ENCODE measurements around the gene PHF23. TPM values are rescaled to one million over a fixed set of nuclear protein-coding genes. Genes with fewer than 3 reads are reported as not detected.

PHF23 gene
- total and polyA plus RNA-seq, 2 of the 4 experiments (the other 2 are of a cell fraction), result 44.8 to 58.5 TPM

DNA sequence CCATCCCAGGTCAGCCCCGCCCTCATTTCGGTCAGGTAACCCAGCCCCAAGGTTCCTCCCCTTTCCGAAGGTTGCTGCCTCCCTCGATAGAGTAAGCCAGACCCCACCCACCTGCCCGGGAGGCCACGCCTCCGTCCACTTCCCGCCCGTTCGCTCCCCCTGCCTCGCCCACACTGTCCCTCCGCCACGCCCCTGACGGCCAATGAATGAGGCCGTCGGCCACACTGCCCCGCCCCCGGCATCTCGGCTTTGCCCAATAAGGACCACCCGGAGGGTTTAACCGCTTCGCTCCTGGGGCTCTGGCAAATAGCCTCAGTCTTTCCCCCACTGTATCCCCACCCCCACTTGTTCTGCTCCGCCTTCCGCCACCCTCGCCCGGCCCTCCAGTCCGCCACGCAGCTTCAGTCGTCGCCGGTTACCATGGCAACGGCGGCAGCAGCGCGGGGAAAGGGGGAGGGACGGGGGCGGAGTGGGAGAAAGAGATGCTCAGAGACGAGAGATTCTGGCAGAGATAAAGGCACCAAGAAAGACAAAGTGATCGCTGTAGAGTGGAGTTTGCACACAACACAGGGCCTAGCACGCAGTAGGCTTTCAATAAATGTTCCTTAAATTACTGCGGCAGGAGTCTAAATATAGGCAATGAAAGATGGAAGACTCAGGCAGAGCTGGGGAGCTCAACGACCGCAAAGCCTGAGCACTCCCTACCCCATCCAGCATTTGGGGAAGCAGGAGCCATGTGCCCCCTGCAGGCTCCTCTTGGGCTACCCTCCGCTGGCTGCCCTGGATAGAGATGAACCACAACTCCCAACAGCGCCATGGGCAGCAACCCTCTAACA lies 24.7 kb downstream of the PHF23 start:
- BruUV-seq (replicated peaks), result no TSS peak
- Histone ChIP-seq H3K27me3 (ENCODE audit: control insufficient read depth, insufficient read depth, low read length) (no peaks in the 10 kb centered on the region), H2BK120ac (ENCODE audit: low read depth, low read length) (no peak overlapping the region; the same call in 1 of the 2 replicates), H3K4ac (ENCODE audit: low read depth, low read length) (peak overlapping the region; percentile 40), H3K23ac (ENCODE audit: low read depth, low read length) (peak overlapping the region; percentile 8; the same call in 1 of the 2 replicates), H2AFZ (replicated peaks; ENCODE audit: low read length, poor library complexity) (peak overlapping the region; percentile 73), H3K9me1 (ENCODE audit: insufficient read depth, low read length) (peaks cover 20% of the 10 kb centered on the region), H4K91ac (ENCODE audit: insufficient read depth, low read depth, low read length) (no peak overlapping the region), H3K56ac (ENCODE audit: extremely low read depth, insufficient read depth, low read length) (no peak overlapping the region), H3K4me3 (ENCODE audit: insufficient read depth, low read depth, low read length) (peak overlapping the region; percentile 40), H3K27ac (ENCODE audit: insufficient read depth, low read length) (peak overlapping the region; percentile 6; the same call in 1 of the 2 replicates), H2BK15ac (ENCODE audit: low read depth, low read length) (no peak overlapping the region), H3K36me3 (ENCODE audit: control insufficient read depth, insufficient read depth, low read length) (no peaks in the 10 kb centered on the region), H2BK5ac (ENCODE audit: low read depth, low read length, poor library complexity, severe bottlenecking) (no peak overlapping the region), H4K20me1 (ENCODE audit: insufficient read depth, low read length) (peaks cover 62% of the 10 kb centered on the region), H3K14ac (replicated peaks; ENCODE audit: low read depth, low read length) (no peak overlapping the region), H3K79me1 (ENCODE audit: low read depth in 1 of 2, low read length in 2 of 2) (peaks cover 4 to 79% of the 10 kb centered on the region in 2 experiments; a peak in 3 of 4 replicates), H3K9ac (ENCODE audit: low read depth, low read length) (peak overlapping the region; percentile 1; the same call in 1 of the 2 replicates), H2AK9ac (replicated peaks; ENCODE audit: low read depth, low read length, poor library complexity) (peak overlapping the region; percentile 92), H3K4me1 (ENCODE audit: control insufficient read depth, insufficient read depth, low read length) (peaks cover 20% of the 10 kb centered on the region), H3K4me2 (ENCODE audit: low read depth, low read length) (peak overlapping the region; percentile 88), H3K18ac (ENCODE audit: low read depth, low read length) (no peak overlapping the region), H4K8ac (ENCODE audit: low read depth in 2 of 2, low read length in 2 of 2) (no peak overlapping the region; a peak in 1 of 4 replicates), H3K9me3 (ENCODE audit: control insufficient read depth, insufficient read depth, low read length) (no peaks in the 10 kb centered on the region), H2BK20ac (ENCODE audit: low read depth, low read length) (no peak overlapping the region), H4K5ac (ENCODE audit: low read depth, low read length) (no peak overlapping the region), H2AK5ac (ENCODE audit: low read depth, low read length) (peak overlapping the region; percentile 69; the same call in 1 of the 2 replicates)
- in situ Hi-C loops (cut with MboI; ENCODE audit: low sequenced_read_pairs), result no loop called here
- WGBS, 2 experiments (ENCODE audit: extremely low coverage in 2 of 2, insufficient read length in 1 of 2), result 0% methylated on average over 10 of the region's 45 CpGs; no CpG with 5 or more reads in 1 of the 2 experiments
- intact Hi-C loops (cut with micrococcal nuclease), result no loop called here
- ATAC-seq (ENCODE audit: low read depth) (peak; percentile 82), DNase-seq (peak; percentile 95)
- ChIA-PET CTCF (interaction anchor here (0.8 to 1.1 kb wide), 2 partner anchors 169 to 304 kb away, joined by 3 to 6 read pairs; no protein-coding TSS in a partner anchor), POLR2A (ENCODE audit: unreplicated experiment) (interaction anchor here (1.1 kb wide), 1 partner anchor 10 kb away, joined by 3 read pairs; no protein-coding TSS in a partner anchor)
- dilution Hi-C loops (cut with HindIII; ENCODE audit: low sequenced_read_pairs, unreplicated experiment), result no loop called here
- TF ChIP-seq FOS (IDR thresholded peaks at IDR 0.05; ENCODE audit: low read depth, low read length) (no peak), NFE2L2 (IDR thresholded peaks at IDR 0.05; ENCODE audit: low read depth, low read length) (no peak), MAZ (IDR thresholded peaks at IDR 0.05; ENCODE audit: borderline replicate concordance, low read depth, low read length) (peak; percentile 55; the same call in 1 of the 2 replicates), BHLHE40 (IDR thresholded peaks at IDR 0.05; ENCODE audit: low read depth, low read length) (no peak), POLR2A (IDR thresholded peaks at IDR 0.05; ENCODE audit: low read depth, low read length) (no peak; the same call in 1 of the 2 replicates), RFX5 (IDR thresholded peaks at IDR 0.05; ENCODE audit: low read depth, low read length) (peak; percentile 84), SMC3 (IDR thresholded peaks at IDR 0.05; ENCODE audit: low read depth, low read length) (peak; percentile 26; the same call in 1 of the 2 replicates), MAFK (IDR thresholded peaks at IDR 0.05; ENCODE audit: low read depth, low read length) (no peak), CHD1 (IDR thresholded peaks at IDR 0.05; ENCODE audit: low read depth, low read length) (0 out of 2 replicates have a peak, but pooled peaks have one; percentile 71), RCOR1 (IDR thresholded peaks at IDR 0.05; ENCODE audit: insufficient replicate concordance, low read length) (no peak), CEBPB (IDR thresholded peaks at IDR 0.05; ENCODE audit: low read depth, low read length) (0 out of 2 replicates have a peak, but pooled peaks have one; percentile 9)
- TF ChIP-seq, protein P1, sequence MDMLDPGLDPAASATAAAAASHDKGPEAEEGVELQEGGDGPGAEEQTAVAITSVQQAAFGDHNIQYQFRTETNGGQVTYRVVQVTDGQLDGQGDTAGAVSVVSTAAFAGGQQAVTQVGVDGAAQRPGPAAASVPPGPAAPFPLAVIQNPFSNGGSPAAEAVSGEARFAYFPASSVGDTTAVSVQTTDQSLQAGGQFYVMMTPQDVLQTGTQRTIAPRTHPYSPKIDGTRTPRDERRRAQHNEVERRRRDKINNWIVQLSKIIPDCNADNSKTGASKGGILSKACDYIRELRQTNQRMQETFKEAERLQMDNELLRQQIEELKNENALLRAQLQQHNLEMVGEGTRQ (IDR thresholded peaks at IDR 0.05; ENCODE audit: low read depth, low read length), result peak; percentile 30; the same call in 1 of the 2 replicates
- TF ChIP-seq, protein P2, sequence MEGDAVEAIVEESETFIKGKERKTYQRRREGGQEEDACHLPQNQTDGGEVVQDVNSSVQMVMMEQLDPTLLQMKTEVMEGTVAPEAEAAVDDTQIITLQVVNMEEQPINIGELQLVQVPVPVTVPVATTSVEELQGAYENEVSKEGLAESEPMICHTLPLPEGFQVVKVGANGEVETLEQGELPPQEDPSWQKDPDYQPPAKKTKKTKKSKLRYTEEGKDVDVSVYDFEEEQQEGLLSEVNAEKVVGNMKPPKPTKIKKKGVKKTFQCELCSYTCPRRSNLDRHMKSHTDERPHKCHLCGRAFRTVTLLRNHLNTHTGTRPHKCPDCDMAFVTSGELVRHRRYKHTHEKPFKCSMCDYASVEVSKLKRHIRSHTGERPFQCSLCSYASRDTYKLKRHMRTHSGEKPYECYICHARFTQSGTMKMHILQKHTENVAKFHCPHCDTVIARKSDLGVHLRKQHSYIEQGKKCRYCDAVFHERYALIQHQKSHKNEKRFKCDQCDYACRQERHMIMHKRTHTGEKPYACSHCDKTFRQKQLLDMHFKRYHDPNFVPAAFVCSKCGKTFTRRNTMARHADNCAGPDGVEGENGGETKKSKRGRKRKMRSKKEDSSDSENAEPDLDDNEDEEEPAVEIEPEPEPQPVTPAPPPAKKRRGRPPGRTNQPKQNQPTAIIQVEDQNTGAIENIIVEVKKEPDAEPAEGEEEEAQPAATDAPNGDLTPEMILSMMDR (conservative IDR thresholded peaks at IDR 0.05; ENCODE audit: low read depth, low read length), result peak; percentile 62

Measured in IMR-90 (cell line).